ENCODE results near the gene RIMBP2.

DNA sequence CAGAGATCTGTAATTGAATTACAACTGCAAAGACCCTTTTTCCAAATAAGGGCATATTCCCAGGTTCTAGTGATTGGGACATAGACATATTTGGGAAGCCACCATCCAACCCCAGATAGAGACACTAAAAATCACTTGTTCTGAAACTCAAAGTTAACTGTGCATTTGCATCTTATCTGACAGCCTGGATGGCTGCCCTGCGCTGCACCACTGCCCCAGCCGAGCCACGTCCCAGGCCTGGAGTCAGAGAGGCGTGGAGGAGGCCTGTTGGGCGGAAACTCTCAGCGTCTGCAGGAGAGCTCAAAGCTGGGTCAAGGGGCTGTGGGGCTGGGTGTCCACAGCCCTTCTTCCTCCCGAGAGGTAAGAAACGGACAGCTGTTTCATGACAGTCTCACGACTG is 124.4 kb downstream of the RIMBP2 start:
- TF ChIP-seq CTCF (IDR thresholded peaks at IDR 0.05) (no peak), POLR2AphosphoS5 (IDR thresholded peaks at IDR 0.05; ENCODE audit: low read depth, low read length) (no peak)

Measured in SK-N-SH (cell line).